ENCODE data around the gene FALEC.

FALEC gene

GRCh38 chr1:150545486-150546032 lies 30.0 kb downstream of the FALEC start:
- DNase-seq (ENCODE audit: low read depth) = no peak

DNA sequence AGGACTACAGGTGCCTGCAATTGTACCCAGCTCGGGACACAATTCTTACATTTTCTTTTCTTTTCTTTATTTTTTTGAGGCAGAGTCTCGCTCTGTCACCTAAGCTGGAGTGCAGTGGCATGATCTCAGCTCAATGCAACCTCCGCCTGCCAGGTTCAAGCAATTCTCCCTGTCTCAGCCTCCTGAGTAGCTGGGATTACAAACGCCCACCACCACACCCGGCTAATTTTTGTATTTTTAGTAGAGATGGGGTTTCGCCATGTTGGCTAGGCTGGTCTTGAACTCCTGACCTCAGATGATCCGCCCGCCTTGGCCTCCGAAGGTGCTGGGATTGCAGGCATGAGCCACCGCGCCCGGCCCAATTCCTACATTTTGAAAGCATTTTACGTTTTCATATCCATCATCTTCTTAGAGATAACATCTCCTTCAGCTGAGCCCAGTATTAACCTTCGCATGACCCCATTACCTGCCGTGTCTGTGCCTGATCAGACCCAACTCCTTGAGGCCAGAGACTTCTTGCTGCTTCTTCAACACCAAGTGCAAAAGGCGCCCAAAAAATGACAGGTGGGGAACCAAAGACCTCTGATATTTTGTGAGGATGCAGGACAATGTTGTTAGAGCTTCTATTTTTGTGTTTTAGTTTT lies 30.9 kb downstream of the FALEC start:
- DNase-seq (ENCODE audit: low read depth) = no peak

- no peak for DNase-seq (ENCODE audit: low read depth)
These were observed 32.7 kb downstream of the FALEC start for GRCh38 chr1:150548324-150548631.

DNA sequence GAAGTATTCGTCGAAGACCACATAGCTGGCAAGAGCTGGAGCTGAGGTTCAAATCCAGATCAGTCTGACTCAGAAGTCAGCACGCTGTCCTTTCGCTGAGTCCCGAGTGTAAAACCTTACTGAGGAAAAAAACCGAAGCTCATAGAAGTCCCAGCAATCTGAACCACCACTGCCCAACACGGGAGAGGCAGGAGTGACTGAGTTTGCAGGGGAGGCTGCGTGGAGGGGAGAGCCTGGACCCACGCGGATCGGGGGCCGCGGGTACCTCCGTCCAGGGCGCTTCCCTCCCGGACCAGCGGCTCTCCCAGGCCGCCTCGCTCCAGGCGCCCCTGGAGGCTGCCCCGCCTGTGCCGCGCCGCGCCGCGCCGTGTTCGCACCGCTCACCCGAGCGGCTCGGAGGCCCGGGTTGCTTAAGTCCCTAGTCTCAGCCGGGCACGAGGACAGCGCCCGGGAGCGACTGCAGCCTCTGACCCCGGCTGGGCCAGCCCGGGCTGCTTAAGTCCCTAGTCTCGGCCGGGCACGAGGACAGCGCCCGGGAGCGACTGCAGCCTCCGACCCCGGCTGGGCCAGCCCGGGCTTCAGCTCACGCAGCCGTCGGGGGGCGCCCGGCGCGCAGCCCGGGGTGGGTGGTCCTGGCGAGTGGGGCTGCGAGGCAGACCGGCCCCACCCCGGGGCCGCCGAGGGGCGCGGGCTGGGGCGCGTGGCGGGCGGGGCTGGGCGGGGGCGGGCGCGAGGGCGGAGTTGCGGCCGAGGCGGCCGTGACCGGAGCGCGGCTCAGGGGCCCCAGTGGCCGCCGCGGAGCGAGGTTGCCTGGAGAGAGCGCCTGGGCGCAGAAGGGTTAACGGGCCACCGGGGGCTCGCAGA lies 33.3 kb downstream of the FALEC start, which contains the start of gene ADAMTSL4:
TSS of gene ADAMTSL4 (plus strand) at position 777 of the 864 bp plus-strand sequence. CDS start 2,881 bp downstream, outside the sequence.
- no peak for DNase-seq (ENCODE audit: low read depth)

- DNase-seq (ENCODE audit: low read depth) = no peak
These were observed 34.1 kb downstream of the FALEC start for GRCh38 chr1:150549496-150550221.

DNA sequence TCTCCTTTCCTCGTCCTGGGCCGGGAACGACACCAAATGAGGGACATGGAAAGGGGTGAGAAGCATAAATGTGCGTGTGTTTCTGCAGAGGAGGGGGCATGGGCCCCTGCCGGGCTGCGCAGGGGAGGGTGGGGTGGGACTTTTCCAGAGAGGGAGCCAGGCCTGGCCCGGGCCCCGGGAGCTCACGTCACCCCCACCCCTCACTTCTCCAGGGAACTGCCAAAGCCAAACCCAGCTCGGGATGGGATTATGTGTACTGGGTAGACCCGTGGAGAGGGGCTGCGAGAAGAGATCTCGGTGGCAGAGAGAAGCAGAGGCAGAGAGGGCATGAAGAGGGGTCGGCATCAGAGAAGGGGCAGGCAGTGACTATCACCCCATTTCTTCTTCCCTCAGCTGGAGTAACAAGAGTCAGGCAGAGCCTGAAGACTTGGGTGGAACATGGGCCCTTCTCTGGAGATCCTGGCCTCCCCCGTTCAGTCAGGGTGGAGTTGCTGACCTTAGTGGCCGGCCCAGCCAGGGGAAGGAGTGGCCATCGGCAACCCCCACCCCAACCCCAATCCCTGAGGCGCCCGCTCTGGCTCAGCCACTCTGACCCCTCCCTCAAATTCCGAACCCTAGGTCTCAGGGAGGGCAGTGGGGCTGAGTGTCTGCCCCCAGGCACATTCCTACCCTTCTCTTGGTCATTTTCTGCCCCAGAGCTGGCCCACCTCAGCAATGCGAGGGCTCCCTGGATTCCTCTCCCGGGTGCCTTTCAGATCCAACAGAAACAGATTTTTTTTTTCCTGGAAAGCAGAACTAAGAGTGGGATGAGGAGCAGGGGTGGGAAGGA lies 34.9 kb downstream of the FALEC start:
- no peak for DNase-seq (ENCODE audit: low read depth)

GRCh38 chr1:150551051-150551783 lies 35.7 kb downstream of the FALEC start:
- no peak for DNase-seq (ENCODE audit: low read depth)

GRCh38 chr1:150551784-150552127 lies 36.2 kb downstream of the FALEC start:
- DNase-seq (ENCODE audit: low read depth) = no peak

DNA sequence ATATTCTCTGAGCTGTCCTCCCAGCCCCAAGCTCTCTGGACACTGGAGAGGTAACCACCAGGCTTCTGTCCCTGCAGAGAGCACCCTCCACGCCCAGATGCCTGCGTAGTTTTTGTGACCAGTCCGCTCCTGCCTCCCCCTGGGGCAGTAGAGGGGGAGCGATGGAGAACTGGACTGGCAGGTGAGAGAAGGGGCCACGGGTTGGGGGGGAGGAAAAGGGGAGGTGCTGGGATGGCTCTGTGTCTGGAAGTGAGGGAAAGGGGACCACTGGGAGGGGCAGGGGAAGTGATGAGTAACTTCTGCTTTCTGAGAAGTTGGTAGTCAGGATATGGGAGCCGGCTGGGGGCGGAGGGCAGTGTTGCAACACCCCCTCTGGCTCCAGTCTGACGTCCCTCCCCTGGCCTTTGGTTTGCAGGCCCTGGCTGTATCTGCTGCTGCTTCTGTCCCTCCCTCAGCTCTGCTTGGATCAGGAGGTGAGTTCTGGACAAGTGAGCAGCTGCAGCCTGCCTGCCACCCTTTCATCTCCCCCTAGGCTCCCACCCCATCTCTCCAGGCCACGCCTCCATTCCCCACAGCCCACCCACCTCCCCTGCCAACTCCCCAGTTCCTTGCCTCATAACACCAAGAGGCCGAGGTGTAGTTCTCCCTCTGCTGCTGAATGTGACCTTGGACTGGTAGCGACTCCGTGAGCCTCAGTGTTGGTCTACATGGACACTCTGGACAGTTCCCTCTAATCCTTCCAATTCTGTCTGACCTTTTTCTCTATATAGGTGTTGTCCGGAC lies 36.8 kb downstream of the FALEC start:
- DNase-seq (ENCODE audit: low read depth) = no peak

GRCh38 chr1:150552911-150553289 lies 37.3 kb downstream of the FALEC start:
- no peak for DNase-seq (ENCODE audit: low read depth)

- DNase-seq (ENCODE audit: low read depth) = no peak
These were observed 38.0 kb downstream of the FALEC start for GRCh38 chr1:150553392-150554085.

DNA sequence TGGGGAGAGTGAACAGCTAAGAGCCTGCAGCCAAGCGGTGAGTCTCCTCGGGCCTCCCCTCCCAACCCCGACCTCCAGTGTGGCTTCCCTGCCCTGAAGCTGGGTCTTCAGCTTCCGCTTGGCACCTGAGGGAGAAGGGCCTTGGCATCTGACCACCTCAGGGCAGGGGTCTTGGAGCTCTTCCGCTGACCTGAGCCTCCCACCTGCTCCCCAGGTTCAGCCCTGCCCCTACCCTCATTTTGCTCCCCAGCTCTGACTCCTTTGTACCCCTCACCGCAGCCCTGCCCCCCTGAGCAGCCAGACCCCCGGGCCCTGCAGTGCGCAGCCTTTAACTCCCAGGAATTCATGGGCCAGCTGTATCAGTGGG lies 38.5 kb downstream of the FALEC start:
- no peak for DNase-seq (ENCODE audit: low read depth)

- no peak for DNase-seq (ENCODE audit: low read depth)
These were observed 39.8 kb downstream of the FALEC start for GRCh38 chr1:150555198-150555970.

DNA sequence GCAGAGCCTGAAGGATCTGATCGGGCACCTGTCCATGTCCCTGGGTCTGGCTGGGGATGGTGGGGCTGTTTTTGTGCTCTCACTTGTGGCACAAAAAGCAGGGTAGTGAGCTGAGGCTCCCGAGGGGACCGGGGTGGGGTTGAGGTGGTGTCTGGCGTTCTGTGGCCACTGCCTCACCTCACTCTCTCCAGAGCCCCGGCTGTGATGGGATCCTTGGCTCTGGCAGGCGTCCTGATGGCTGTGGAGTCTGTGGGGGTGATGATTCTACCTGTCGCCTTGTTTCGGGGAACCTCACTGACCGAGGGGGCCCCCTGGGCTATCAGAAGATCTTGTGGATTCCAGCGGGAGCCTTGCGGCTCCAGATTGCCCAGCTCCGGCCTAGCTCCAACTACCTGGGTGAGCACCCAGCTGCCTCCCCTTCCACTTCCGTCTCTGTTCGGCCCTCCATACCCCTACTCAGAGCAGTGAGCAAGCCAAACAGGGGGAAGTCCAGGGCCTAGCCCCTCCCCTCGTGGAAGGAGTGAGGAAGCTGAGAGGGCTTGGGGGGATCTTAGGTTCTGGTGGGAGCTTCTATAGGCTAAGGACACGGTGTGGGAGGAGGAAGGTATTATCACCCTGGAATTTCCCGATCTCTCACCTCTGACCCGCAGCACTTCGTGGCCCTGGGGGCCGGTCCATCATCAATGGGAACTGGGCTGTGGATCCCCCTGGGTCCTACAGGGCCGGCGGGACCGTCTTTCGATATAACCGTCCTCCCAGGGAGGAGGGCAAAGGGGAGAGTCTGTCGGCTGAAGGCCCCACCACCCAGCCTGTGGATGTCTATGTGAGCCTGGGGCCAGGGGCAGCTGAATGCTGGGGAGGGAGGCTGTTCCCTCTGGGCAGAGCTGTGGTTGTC lies 40.7 kb downstream of the FALEC start:
- no peak for DNase-seq (ENCODE audit: low read depth)

DNA sequence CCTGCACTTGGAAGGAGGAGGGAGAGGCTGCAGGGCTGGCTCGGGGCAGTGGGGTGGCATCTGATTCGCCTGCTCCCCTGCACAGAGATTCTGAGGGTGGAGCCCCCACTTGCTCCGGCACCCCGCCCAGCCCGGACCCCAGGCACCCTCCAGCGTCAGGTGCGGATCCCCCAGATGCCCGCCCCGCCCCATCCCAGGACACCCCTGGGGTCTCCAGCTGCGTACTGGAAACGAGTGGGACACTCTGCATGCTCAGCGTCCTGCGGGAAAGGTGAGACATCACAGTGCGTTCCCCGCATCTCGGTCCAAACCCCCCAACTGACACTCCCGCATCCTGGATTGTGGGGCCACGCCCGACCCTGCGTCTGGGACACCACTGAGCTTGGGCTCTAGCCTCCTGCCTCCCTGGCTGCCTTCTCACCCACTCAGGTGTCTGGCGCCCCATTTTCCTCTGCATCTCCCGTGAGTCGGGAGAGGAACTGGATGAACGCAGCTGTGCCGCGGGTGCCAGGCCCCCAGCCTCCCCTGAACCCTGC lies 41.6 kb downstream of the FALEC start:
- no peak for DNase-seq (ENCODE audit: low read depth)

- no peak for DNase-seq (ENCODE audit: low read depth)
These were observed 42.3 kb downstream of the FALEC start for GRCh38 chr1:150557813-150558212.

- DNase-seq (ENCODE audit: low read depth) = no peak
These were observed 42.8 kb downstream of the FALEC start for GRCh38 chr1:150558303-150558704.
